DND-41 (cell line): Measurements from ENCODE around the gene ADH1C.

Experiments used
- EZH2 ChIP-seq: IDR thresholded peaks from 3 replicates; pipeline ENCODE4 v1.6.1; 2012; ENCODE audit warnings: borderline replicate concordance, low read depth, mild to moderate bottlenecking, moderate library complexity, low read length, inconsistent platforms; ENCODE audit not compliant: severe bottlenecking
- TF ChIP-seq, protein P1 (sequence below): IDR thresholded peaks from 2 replicates; pipeline ENCODE4 v1.5.1; 2012; ENCODE audit warnings: borderline replicate concordance, low read length, moderate library complexity, mild to moderate bottlenecking; ENCODE audit not compliant: poor library complexity, severe bottlenecking; ENCODE audit errors: extremely low read depth

DNA sequence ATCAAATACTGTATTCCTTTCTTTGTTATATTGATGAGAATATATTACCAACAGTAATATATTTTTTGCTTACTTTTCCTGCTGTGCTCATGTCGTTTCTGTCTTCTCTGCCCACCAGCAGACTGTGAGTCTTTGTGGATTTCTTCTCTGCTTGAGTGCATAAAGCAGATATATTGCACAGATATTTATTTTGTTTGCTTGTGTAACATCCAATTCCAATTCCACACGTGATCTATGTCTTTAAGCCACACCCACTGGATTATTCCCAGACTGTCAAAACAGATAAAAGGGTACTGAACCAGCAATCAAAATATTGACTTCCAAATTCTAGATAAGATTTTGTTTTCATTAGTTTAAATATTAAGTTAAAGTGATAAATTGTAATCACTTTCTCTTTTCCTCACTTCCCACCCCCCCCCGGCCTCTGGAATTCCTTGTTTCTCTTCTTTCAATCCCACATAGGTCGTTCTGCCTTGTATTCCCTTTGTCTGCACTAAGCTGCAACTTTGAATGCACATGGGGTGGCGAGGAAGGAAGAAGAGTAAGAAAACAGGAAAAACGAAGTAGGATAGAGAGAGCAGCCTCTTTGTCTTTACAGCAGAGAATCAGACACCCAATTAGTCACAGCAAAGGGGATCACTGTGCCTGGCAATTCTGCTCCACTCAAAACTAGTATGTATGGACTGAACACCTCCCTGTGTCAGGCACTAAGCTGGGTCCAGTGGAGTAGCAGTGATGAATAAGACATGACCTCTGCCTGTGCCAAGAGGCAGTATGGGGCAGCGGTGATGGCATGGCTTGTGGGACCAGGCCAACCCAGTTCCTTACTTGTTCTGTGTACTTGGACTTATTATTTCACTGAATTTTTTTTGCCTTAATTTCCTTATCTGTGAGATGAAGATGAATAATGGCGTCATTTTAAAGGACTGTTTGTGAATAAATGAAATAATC is 31.0 kb downstream of the ADH1C start, which contains the start of gene ADH1B:
- TF ChIP-seq, protein P1, sequence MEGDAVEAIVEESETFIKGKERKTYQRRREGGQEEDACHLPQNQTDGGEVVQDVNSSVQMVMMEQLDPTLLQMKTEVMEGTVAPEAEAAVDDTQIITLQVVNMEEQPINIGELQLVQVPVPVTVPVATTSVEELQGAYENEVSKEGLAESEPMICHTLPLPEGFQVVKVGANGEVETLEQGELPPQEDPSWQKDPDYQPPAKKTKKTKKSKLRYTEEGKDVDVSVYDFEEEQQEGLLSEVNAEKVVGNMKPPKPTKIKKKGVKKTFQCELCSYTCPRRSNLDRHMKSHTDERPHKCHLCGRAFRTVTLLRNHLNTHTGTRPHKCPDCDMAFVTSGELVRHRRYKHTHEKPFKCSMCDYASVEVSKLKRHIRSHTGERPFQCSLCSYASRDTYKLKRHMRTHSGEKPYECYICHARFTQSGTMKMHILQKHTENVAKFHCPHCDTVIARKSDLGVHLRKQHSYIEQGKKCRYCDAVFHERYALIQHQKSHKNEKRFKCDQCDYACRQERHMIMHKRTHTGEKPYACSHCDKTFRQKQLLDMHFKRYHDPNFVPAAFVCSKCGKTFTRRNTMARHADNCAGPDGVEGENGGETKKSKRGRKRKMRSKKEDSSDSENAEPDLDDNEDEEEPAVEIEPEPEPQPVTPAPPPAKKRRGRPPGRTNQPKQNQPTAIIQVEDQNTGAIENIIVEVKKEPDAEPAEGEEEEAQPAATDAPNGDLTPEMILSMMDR = no peak
- no peak for TF ChIP-seq EZH2
